H9 (cell line): ENCODE measurements around the gene GNA12. TPM values are rescaled to one million over a fixed set of nuclear protein-coding genes. Genes with fewer than 3 reads are reported as not detected.

Experiments used
- DNase-seq: peaks from one replicate; pipeline ENCODE4 v3.0.0-alpha.2; 2017
- H2AFZ ChIP-seq: one replicate; pipeline ENCODE4 v1.6.1; 2013; ENCODE audit warnings: mild to moderate bottlenecking, low read length, control low read depth, moderate library complexity
- H2AK5ac ChIP-seq: 2 replicates; pipeline ENCODE4 v1.6.1; 2013; ENCODE audit warnings: low read length, control low read depth, mixed read lengths; ENCODE audit not compliant: insufficient read length
- H2BK120ac ChIP-seq: one replicate; pipeline ENCODE4 v1.6.1; 2013; ENCODE audit warnings: low read depth, mild to moderate bottlenecking, low read length, control low read depth, inconsistent platforms; ENCODE audit not compliant: poor library complexity, severe bottlenecking
- H2BK12ac ChIP-seq: 2 replicates; pipeline ENCODE4 v1.6.1; 2013; ENCODE audit warnings: low read length, control low read depth, mixed read lengths, low read depth; ENCODE audit not compliant: insufficient read length
- H2BK15ac ChIP-seq: 2 replicates; pipeline ENCODE4 v1.6.1; 2013; ENCODE audit warnings: low read depth, low read length, control low read depth
- H2BK20ac ChIP-seq: one replicate; pipeline ENCODE4 v1.6.1; 2013; ENCODE audit warnings: low read depth, mild to moderate bottlenecking, low read length, control low read depth, inconsistent platforms; ENCODE audit not compliant: poor library complexity, severe bottlenecking
- H2BK5ac ChIP-seq: 2 replicates; pipeline ENCODE4 v1.6.1; 2013; ENCODE audit warnings: low read length, control low read depth, mixed read lengths; ENCODE audit not compliant: insufficient read length
- H3K14ac ChIP-seq: 2 replicates; pipeline ENCODE4 v1.6.1; 2013; ENCODE audit warnings: low read length, control low read depth; ENCODE audit not compliant: insufficient read depth
- H3K18ac ChIP-seq: 2 replicates; pipeline ENCODE4 v1.6.1; 2013; ENCODE audit warnings: low read depth, mild to moderate bottlenecking, mixed read lengths, low read length, control low read depth; ENCODE audit not compliant: insufficient read length
- H3K23ac ChIP-seq: 2 replicates; pipeline ENCODE4 v1.6.1; 2013; ENCODE audit warnings: low read length, control low read depth, mixed read lengths, low read depth; ENCODE audit not compliant: insufficient read length
- H3K23me2 ChIP-seq: 2 replicates; pipeline ENCODE4 v1.6.1; 2013; ENCODE audit warnings: low read depth, mild to moderate bottlenecking, mixed read lengths, low read length, control low read depth; ENCODE audit not compliant: insufficient read length, poor library complexity, severe bottlenecking
- H3K27ac ChIP-seq: 2 replicates; pipeline ENCODE4 v1.5.1; 2013; ENCODE audit warnings: low read length, control low read depth, mixed read lengths, low read depth; ENCODE audit not compliant: insufficient read length
- H3K27me3 ChIP-seq: 2 replicates; pipeline ENCODE4 v1.6.1; 2013; ENCODE audit warnings: low read length, control low read depth, inconsistent platforms; ENCODE audit not compliant: insufficient read depth
- H3K4ac ChIP-seq: 2 replicates; pipeline ENCODE4 v1.6.1; 2013; ENCODE audit warnings: low read depth, mild to moderate bottlenecking, control low read depth, inconsistent platforms, low read length, moderate library complexity
- H3K4me1 ChIP-seq: 2 replicates; pipeline ENCODE4 v1.6.1; 2013; ENCODE audit warnings: low read length, control low read depth, inconsistent platforms; ENCODE audit not compliant: insufficient read depth
- H3K4me2 ChIP-seq: 2 replicates; pipeline ENCODE4 v1.6.1; 2013; ENCODE audit warnings: low read length, control low read depth, mixed read lengths; ENCODE audit not compliant: insufficient read length, insufficient read depth
- H3K56ac ChIP-seq: 2 replicates; pipeline ENCODE4 v1.6.1; 2013; ENCODE audit warnings: low read depth, mild to moderate bottlenecking, mixed read lengths, low read length, control low read depth; ENCODE audit not compliant: insufficient read length
- H3K79me1 ChIP-seq: 2 replicates; pipeline ENCODE4 v1.6.1; 2013; ENCODE audit warnings: low read depth, mild to moderate bottlenecking, moderate library complexity, low read length, control low read depth, inconsistent platforms; ENCODE audit not compliant: insufficient read depth, poor library complexity, severe bottlenecking
- H3K79me2 ChIP-seq: 2 replicates; pipeline ENCODE4 v1.6.1; 2013; ENCODE audit warnings: low read length, control low read depth, inconsistent platforms; ENCODE audit not compliant: insufficient read depth
- H3K9ac ChIP-seq: 2 replicates; pipeline ENCODE4 v1.6.1; 2013; ENCODE audit warnings: low read length, control low read depth, mixed read lengths; ENCODE audit not compliant: insufficient read length; ENCODE audit errors: extremely low read depth
- H3K9me3 ChIP-seq: one replicate; pipeline ENCODE4 v1.6.1; 2013; ENCODE audit warnings: low read depth, low read length, inconsistent platforms; ENCODE audit not compliant: control insufficient read depth
- H3T11ph ChIP-seq: one replicate; pipeline ENCODE4 v1.6.1; 2013; ENCODE audit warnings: mild to moderate bottlenecking, low read length, control low read depth, inconsistent platforms
- H4K20me1 ChIP-seq: one replicate; pipeline ENCODE4 v1.6.1; 2013; ENCODE audit not compliant: control insufficient read depth, insufficient read length, insufficient read depth
- H4K5ac ChIP-seq: 2 replicates; pipeline ENCODE4 v1.6.1; 2013; ENCODE audit warnings: low read depth, mild to moderate bottlenecking, mixed read lengths, low read length, control low read depth; ENCODE audit not compliant: insufficient read length
- H4K8ac ChIP-seq: replicated peaks from 2 replicates; pipeline ENCODE4 v1.6.1; 2013; ENCODE audit warnings: low read length, control low read depth, mixed read lengths, low read depth; ENCODE audit not compliant: insufficient read length
- H4K91ac ChIP-seq: 2 replicates; pipeline ENCODE4 v1.6.1; 2013; ENCODE audit warnings: low read depth, mild to moderate bottlenecking, moderate library complexity, mixed read lengths, low read length, control low read depth; ENCODE audit not compliant: insufficient read length
- H3K27ac Mint-ChIP-seq, 3 experiments: 2 replicates in 2 of 3; 3 replicates in 1 of 3; pipeline ENCODE4 v1.8.0; 2020 to 2021; ENCODE audit warnings: mixed read lengths in 3 of 3, mild to moderate bottlenecking in 1 of 3, moderate library complexity in 1 of 3
- H3K27me3 Mint-ChIP-seq: 2 replicates; pipeline ENCODE4 v1.8.0; 2021; ENCODE audit warnings: low read depth, mild to moderate bottlenecking, moderate library complexity, mixed read lengths
- H3K36me3 Mint-ChIP-seq, 3 experiments: 2 replicates in 2 of 3; 3 replicates in 1 of 3; pipeline ENCODE4 v1.8.0; 2020 to 2021; ENCODE audit warnings: low read depth in 3 of 3, mixed read lengths in 3 of 3; ENCODE audit not compliant: insufficient read depth in 1 of 3
- H3K4me1 Mint-ChIP-seq, 2 experiments: 2 replicates each; pipeline ENCODE4 v1.8.0; 2020; ENCODE audit warnings: mixed read lengths in 2 of 2
- H3K4me3 Mint-ChIP-seq, 2 experiments: 2 replicates in 1 of 2; 3 replicates in 1 of 2; pipeline ENCODE4 v1.8.0; 2020 to 2021; ENCODE audit warnings: mild to moderate bottlenecking in 2 of 2, mixed read lengths in 2 of 2, moderate library complexity in 1 of 2
- H3K9me3 Mint-ChIP-seq, 2 experiments: 2 replicates in 1 of 2; 3 replicates in 1 of 2; pipeline ENCODE4 v1.8.0; 2020; ENCODE audit warnings: mild to moderate bottlenecking in 2 of 2, mixed read lengths in 2 of 2, moderate library complexity in 1 of 2
- CTCF ChIP-seq: fragments of 200-600 bp; sonication (generic); conservative IDR thresholded peaks from 3 replicates; pipeline ENCODE4 v1.8.0; 2021; ENCODE audit warnings: antibody characterized with exemption, mild to moderate bottlenecking
- WGBS: extraction: QIAGEN DNeasy Blood & Tissue Kit; methylation state at CpG from one replicate; pipeline ENCODE4 v1.1.7; 2013; ENCODE audit warnings: missing lambda C conversion rate, low lambda C conversion rate, mixed read lengths; ENCODE audit not compliant: insufficient read length; ENCODE audit errors: extremely low coverage; 5-methylcytosine and 5-hydroxymethylcytosine counted together
- total RNA-seq: library from RNA; stranded (reverse); gene quantifications from 2 replicates; pipeline ENCODE4 v1.2.1, GENCODE V29; 2021

The GNA12 gene
- total RNA-seq, 1 experiment from 2014 or later = 60.2 TPM

- H3K4me2 ChIP-seq = peak overlapping the region; percentile 61
- H4K8ac ChIP-seq = no peak overlapping the region
- H3T11ph ChIP-seq = no peak overlapping the region
- no CpG with 5 or more reads among the region's 16 CpGs for WGBS
- Mint-ChIP-seq H3K27me3 (no peaks in the 10 kb centered on the region), H3K4me1 (peaks cover 79 to 80% of the 10 kb centered on the region in 2 experiments), H3K4me3 (peak overlapping the region; percentile 53 to 72), H3K27ac (peak overlapping the region; percentile 97 to 99 (median 98)), H3K9me3 (no peaks in the 10 kb centered on the region; a peak in 1 of 5 replicates), H3K36me3 (peaks cover 12 to 18% (median 14%) of the 10 kb centered on the region in 3 experiments)
- DNase-seq = peak; percentile 92
- peak overlapping the region; percentile 38 for H4K5ac ChIP-seq
- H2BK5ac ChIP-seq = peak overlapping the region; percentile 81
- peak overlapping the region; percentile 3 for H3K9ac ChIP-seq
- no peaks in the 10 kb centered on the region for H3K23me2 ChIP-seq
- peak overlapping the region; percentile 98 for H3K27ac ChIP-seq
- no peak overlapping the region for H2BK20ac ChIP-seq
- no peak overlapping the region for H2AFZ ChIP-seq
- no peak overlapping the region for H3K56ac ChIP-seq
- no peak for TF ChIP-seq CTCF
- peak overlapping the region; percentile 45; the same call in 1 of the 2 replicates for H3K14ac ChIP-seq
- no peak overlapping the region for H2AK5ac ChIP-seq
- peaks cover 31% of the 10 kb centered on the region; the same call in 1 of the 2 replicates for H3K4me1 ChIP-seq
- H3K18ac ChIP-seq = peak overlapping the region; percentile 81
- peak overlapping the region; percentile 24 for H2BK120ac ChIP-seq
- H4K91ac ChIP-seq = peak overlapping the region; percentile 49
- no peak overlapping the region for H2BK12ac ChIP-seq
- no peak overlapping the region; the same call in 1 of the 2 replicates for H3K4ac ChIP-seq
- no peak overlapping the region for H3K23ac ChIP-seq
- H3K9me3 ChIP-seq = no peaks in the 10 kb centered on the region
- peaks cover 3% of the 10 kb centered on the region for H3K79me1 ChIP-seq
- peaks cover 20% of the 10 kb centered on the region; the same call in 1 of the 2 replicates for H3K79me2 ChIP-seq
- H2BK15ac ChIP-seq = no peak overlapping the region
- no peaks in the 10 kb centered on the region for H3K27me3 ChIP-seq
- no peaks in the 10 kb centered on the region for H4K20me1 ChIP-seq
These were observed 19.2 kb downstream of the GNA12 start for GRCh38 chr7:2824678-2825461.
